Right lobe of liver (tissue), 4 donors: ENCODE measurements around the gene PCSK7.

Source experiments
- CTCF ChIP-seq, 4 donors: fragments of 200-600 bp in 3 of 4; fragments of 450-650 bp in 1 of 4; IDR thresholded peaks; one replicate each; pipeline versions ENCODE4 v1.5.1 to v1.8.0; 2016 to 2022; ENCODE audit warnings: antibody characterized with exemption in 4 of 4, mild to moderate bottlenecking in 2 of 4
- POLR2A ChIP-seq: fragments of 450-650 bp; IDR thresholded peaks from one replicate; pipeline ENCODE4 v1.6.1; 2017; ENCODE audit warnings: antibody characterized with exemption, mild to moderate bottlenecking
- donor health status: DM: no; HTN: no; CAD: no.
- donor health status: DM: no; HTN: no; CAD: no.
- donor health status: DM: no; HTN: yes; CAD: no.

DNA sequence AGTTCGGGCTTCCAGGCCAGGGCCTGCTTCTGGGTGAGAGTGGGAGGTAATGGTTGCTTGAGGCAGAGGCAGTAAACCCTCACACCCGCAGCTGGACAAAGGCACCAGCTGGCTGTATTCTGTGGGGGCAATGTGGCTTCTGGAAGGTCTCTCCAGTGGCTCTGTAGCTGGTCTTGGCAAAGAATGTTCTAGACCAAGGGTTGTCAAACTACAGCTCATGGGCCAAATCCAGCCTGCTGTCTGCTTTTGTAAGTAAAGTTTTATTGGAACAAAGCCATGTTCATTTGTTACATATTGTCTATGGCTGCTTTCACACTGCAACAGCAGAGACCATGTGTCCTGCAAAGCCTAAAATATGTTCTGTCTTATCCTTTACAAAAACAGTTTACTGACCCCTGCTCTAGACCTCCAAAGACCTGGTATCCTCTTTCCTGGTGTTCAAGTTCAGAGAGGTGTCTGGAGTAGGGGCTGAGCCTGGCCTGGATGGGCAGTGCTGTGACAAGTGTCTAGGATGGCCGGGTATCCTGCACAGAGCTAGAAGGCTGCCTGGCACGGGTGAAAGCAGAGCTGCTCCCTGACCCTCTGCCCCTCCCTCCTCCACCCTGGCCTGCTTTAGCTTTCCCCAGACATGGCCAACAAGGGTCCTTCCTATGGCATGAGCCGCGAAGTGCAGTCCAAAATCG, 29.3 kb downstream of the PCSK7 start:
- no peak for TF ChIP-seq CTCF (IDR thresholded peaks at IDR 0.05)
- TF ChIP-seq POLR2A, result no peak
